GM12878 (cell line): ENCODE measurements around the gene AXIN1. TPM values are rescaled to one million over a fixed set of nuclear protein-coding genes. Genes with fewer than 3 reads are reported as not detected.

Source experiments
- CUX1 ChIP-seq: IDR thresholded peaks from 2 replicates; pipeline ENCODE4 v1.6.1; 2012; ENCODE audit warnings: improper control_type of control experiment, low read depth, low read length; ENCODE audit not compliant: insufficient replicate concordance
- E2F8 ChIP-seq: fragments of 450-650 bp; IDR thresholded peaks from 2 replicates; pipeline ENCODE4 v1.6.1; 2018; ENCODE audit warnings: mild to moderate bottlenecking, low read depth, moderate library complexity; ENCODE audit not compliant: partially characterized antibody
- JUND ChIP-seq: IDR thresholded peaks from 2 replicates; pipeline ENCODE4 v1.6.1; 2012; ENCODE audit warnings: low read depth, mild to moderate bottlenecking, low read length, improper control_type of control experiment, moderate library complexity
- SMAD1 ChIP-seq: fragments of 450-650 bp; IDR thresholded peaks from 2 replicates; pipeline ENCODE4 v1.6.1; 2018; ENCODE audit warnings: mild to moderate bottlenecking, low read depth; ENCODE audit not compliant: partially characterized antibody
- SMC3 ChIP-seq: IDR thresholded peaks from 2 replicates; pipeline ENCODE4 v1.6.1; 2011; ENCODE audit warnings: low read length, improper control_type of control experiment, borderline replicate concordance
- ZZZ3 ChIP-seq: IDR thresholded peaks from 2 replicates; pipeline ENCODE4 v1.6.1; 2011; ENCODE audit warnings: low read depth; ENCODE audit not compliant: control insufficient read depth, insufficient read length
- polyA plus RNA-seq, 11 experiments: library from polyadenylated mRNA; depleted of rRNA in 4 of 11; unstranded in 6 of 11; stranded (reverse) in 5 of 11; fragments of >200 nt; fragmentation: Nextera tagmentation in 4 of 11; fragmentation: Illumina TruSeq in 1 of 11; extraction: Ambion mirVana in 4 of 11; extraction: Trizol in 1 of 11; gene quantifications; 1 replicate in 1 of 11; 2 replicates in 10 of 11; pipeline versions ENCODE4 v1.2.1 to v1.2.3, GENCODE V29; 2011 to 2016; ENCODE audit warnings: inconsistent platforms in 2 of 11, missing spikeins in 2 of 11, low read depth in 1 of 11
- total RNA-seq, 4 experiments: library from RNA; depleted of rRNA in 3 of 4; stranded (reverse); fragments of >200 nt in 3 of 4; fragmentation: Illumina TruSeq in 1 of 4; extraction: Trizol in 1 of 4; gene quantifications; 2 replicates each; pipeline versions ENCODE4 v1.2.1 to v1.2.3, GENCODE V29; 2013 to 2021

Gene AXIN1
- total and polyA plus RNA-seq, 10 of the 15 experiments (the other 5 are each of a cell fraction or from before 2014, with no cell fraction given): 0.26 to 27.1 (median 7.7) TPM

- TF ChIP-seq CUX1 (no peak), E2F8 (no peak), SMC3 (no peak), ZZZ3 (no peak), SMAD1 (no peak), JUND (no peak)
These were observed 34.2 kb upstream of the AXIN1 start (continued) for GRCh38 chr16:386641-387156.
